ENCODE measurements around the gene DNMT3L. TPM values are rescaled to one million over a fixed set of nuclear protein-coding genes. Genes with fewer than 3 reads are reported as not detected.

The DNMT3L gene
- total RNA-seq (2021) (not detected in 3 replicates), Bru-seq, nascent RNA (not detected)
- long read RNA-seq, experiment 1: 0 reads
- long read RNA-seq, experiment 2: 0 reads
- long read RNA-seq, experiment 3: 0 reads

DNA sequence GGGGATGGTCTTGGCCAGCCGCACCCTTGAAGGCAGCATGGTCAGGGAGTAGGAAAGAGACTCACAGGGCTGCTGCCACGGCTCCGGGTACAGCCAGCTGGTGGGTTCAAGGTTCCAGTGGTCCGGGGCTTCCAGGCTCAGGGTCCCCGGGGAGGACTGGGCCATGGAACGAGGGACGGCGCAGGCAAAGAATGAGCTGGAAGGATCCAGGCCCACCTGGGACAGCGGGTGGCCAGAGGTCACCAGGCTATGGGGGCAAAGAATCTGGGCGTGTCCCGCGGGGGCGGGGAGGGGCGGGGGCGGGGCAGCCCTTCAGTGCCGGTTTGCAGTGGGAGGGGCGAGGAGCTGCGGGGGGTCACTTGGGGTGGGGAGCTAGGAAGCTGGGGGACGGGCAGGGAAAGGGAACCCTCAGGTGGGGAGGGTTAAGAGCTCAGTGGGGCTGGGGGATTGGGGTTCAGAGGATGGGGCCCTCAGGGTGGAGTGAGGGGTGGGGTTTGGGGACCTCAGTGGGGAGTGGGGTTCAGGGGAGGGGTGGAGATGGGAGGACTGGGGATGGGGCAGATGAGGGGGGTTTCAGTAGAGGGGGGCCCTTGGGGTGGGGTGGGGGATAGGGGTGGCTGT, at the start of gene DNMT3L:
TSS of gene DNMT3L (minus strand) at position 223 of the 621 bp plus-strand sequence. CDS start 638 bp downstream, outside the sequence.
- Mint-ChIP-seq H3K9me3 (no peaks in the 10 kb centered on the region), H3K36me3 (no peaks in the 10 kb centered on the region), H3K27me3 (ENCODE audit: low read depth) (no peaks in the 10 kb centered on the region), H3K4me3 (no peak within 1 kb of the TSS), H3K27ac (no peak within 1 kb of the TSS), H3K4me1 (peaks cover 4% of the 10 kb centered on the region)
- DNase-seq (ENCODE audit: low spot score) (no peak), ATAC-seq (no peak)
- ChIA-PET CTCF (interaction anchor here (1.9 kb wide), 1 partner anchor 36 kb away, joined by 5 read pairs; no protein-coding TSS in a partner anchor), POLR2A (no interaction called here)
- TF ChIP-seq, protein P1, sequence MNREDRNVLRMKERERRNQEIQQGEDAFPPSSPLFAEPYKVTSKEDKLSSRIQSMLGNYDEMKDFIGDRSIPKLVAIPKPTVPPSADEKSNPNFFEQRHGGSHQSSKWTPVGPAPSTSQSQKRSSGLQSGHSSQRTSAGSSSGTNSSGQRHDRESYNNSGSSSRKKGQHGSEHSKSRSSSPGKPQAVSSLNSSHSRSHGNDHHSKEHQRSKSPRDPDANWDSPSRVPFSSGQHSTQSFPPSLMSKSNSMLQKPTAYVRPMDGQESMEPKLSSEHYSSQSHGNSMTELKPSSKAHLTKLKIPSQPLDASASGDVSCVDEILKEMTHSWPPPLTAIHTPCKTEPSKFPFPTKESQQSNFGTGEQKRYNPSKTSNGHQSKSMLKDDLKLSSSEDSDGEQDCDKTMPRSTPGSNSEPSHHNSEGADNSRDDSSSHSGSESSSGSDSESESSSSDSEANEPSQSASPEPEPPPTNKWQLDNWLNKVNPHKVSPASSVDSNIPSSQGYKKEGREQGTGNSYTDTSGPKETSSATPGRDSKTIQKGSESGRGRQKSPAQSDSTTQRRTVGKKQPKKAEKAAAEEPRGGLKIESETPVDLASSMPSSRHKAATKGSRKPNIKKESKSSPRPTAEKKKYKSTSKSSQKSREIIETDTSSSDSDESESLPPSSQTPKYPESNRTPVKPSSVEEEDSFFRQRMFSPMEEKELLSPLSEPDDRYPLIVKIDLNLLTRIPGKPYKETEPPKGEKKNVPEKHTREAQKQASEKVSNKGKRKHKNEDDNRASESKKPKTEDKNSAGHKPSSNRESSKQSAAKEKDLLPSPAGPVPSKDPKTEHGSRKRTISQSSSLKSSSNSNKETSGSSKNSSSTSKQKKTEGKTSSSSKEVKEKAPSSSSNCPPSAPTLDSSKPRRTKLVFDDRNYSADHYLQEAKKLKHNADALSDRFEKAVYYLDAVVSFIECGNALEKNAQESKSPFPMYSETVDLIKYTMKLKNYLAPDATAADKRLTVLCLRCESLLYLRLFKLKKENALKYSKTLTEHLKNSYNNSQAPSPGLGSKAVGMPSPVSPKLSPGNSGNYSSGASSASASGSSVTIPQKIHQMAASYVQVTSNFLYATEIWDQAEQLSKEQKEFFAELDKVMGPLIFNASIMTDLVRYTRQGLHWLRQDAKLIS (CRISPR knock-in tag; IDR thresholded peaks at IDR 0.05; ENCODE audit: borderline replicate concordance): no peak
- TF ChIP-seq ZNF138 (CRISPR knock-in tag; conservative IDR thresholded peaks at IDR 0.05) (no peak), GABPB1 (CRISPR knock-in tag; IDR thresholded peaks at IDR 0.05) (no peak), IRF2 (CRISPR knock-in tag; IDR thresholded peaks at IDR 0.05; ENCODE audit: borderline replicate concordance, low read depth) (no peak), TEAD4 (CRISPR knock-in tag; IDR thresholded peaks at IDR 0.05) (no peak), USF1 (CRISPR knock-in tag; IDR thresholded peaks at IDR 0.05) (no peak), SMAD3 (CRISPR knock-in tag; IDR thresholded peaks at IDR 0.05; ENCODE audit: borderline replicate concordance) (no peak), ZNF532 (CRISPR knock-in tag; IDR thresholded peaks at IDR 0.05; ENCODE audit: borderline replicate concordance) (no peak), ZNF425 (CRISPR knock-in tag; conservative IDR thresholded peaks at IDR 0.05) (no peak), USF2 (CRISPR knock-in tag; IDR thresholded peaks at IDR 0.05) (no peak), MYBL2 (CRISPR knock-in tag; IDR thresholded peaks at IDR 0.05) (no peak), NR1H2 (CRISPR knock-in tag; IDR thresholded peaks at IDR 0.05) (no peak), RORB (CRISPR knock-in tag; IDR thresholded peaks at IDR 0.05) (no peak), RELA (CRISPR knock-in tag; IDR thresholded peaks at IDR 0.05; ENCODE audit: borderline replicate concordance) (no peak), EMX1 (CRISPR knock-in tag; IDR thresholded peaks at IDR 0.05) (no peak), NR3C1 (CRISPR knock-in tag; conservative IDR thresholded peaks at IDR 0.05; ENCODE audit: low read depth) (no peak), ZNF512 (CRISPR knock-in tag; IDR thresholded peaks at IDR 0.05; ENCODE audit: borderline replicate concordance) (no peak)
- TF ChIP-seq, protein P2, sequence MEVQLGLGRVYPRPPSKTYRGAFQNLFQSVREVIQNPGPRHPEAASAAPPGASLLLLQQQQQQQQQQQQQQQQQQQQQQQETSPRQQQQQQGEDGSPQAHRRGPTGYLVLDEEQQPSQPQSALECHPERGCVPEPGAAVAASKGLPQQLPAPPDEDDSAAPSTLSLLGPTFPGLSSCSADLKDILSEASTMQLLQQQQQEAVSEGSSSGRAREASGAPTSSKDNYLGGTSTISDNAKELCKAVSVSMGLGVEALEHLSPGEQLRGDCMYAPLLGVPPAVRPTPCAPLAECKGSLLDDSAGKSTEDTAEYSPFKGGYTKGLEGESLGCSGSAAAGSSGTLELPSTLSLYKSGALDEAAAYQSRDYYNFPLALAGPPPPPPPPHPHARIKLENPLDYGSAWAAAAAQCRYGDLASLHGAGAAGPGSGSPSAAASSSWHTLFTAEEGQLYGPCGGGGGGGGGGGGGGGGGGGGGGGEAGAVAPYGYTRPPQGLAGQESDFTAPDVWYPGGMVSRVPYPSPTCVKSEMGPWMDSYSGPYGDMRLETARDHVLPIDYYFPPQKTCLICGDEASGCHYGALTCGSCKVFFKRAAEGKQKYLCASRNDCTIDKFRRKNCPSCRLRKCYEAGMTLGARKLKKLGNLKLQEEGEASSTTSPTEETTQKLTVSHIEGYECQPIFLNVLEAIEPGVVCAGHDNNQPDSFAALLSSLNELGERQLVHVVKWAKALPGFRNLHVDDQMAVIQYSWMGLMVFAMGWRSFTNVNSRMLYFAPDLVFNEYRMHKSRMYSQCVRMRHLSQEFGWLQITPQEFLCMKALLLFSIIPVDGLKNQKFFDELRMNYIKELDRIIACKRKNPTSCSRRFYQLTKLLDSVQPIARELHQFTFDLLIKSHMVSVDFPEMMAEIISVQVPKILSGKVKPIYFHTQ (CRISPR knock-in tag; IDR thresholded peaks at IDR 0.05): no peak
- TF ChIP-seq, protein P3, sequence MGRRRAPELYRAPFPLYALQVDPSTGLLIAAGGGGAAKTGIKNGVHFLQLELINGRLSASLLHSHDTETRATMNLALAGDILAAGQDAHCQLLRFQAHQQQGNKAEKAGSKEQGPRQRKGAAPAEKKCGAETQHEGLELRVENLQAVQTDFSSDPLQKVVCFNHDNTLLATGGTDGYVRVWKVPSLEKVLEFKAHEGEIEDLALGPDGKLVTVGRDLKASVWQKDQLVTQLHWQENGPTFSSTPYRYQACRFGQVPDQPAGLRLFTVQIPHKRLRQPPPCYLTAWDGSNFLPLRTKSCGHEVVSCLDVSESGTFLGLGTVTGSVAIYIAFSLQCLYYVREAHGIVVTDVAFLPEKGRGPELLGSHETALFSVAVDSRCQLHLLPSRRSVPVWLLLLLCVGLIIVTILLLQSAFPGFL (CRISPR knock-in tag; IDR thresholded peaks at IDR 0.05; ENCODE audit: borderline replicate concordance): no peak

All from WTC11 (cell line).